ENCODE data around the gene MANBA.
"Not testable (repeated sequence)": the region's sequence is repeated elsewhere in the genome, so short reads cannot be mapped to it uniquely, and the experiment has no call there.

DNA sequence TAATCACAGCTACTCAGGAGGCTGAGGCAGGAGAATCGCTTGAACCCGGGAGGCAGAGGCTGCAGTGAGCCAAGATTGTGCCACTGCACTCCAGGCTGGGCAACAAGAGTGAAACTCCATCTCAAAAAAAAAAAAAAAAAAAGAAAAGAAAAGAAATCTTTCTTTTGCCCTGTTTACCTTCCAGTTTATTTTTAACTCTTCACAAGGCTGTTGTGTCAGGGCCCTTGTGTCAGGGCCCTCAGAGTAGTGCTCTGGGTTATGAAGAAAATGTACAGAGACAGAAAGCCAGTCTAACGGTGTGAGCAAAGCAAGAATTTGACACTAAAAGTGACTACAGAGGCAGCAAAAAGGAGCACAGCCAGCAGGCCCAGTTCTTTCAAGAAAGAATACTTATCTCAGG is 47.0 kb downstream of the MANBA start:
- TF ChIP-seq POLR2A (IDR thresholded peaks at IDR 0.05); POLR2AphosphoS5 (IDR thresholded peaks at IDR 0.05; ENCODE audit: insufficient read depth in 1 of 2, low read depth in 1 of 2): not testable (repeated sequence)
- TF ChIP-seq, protein P1, sequence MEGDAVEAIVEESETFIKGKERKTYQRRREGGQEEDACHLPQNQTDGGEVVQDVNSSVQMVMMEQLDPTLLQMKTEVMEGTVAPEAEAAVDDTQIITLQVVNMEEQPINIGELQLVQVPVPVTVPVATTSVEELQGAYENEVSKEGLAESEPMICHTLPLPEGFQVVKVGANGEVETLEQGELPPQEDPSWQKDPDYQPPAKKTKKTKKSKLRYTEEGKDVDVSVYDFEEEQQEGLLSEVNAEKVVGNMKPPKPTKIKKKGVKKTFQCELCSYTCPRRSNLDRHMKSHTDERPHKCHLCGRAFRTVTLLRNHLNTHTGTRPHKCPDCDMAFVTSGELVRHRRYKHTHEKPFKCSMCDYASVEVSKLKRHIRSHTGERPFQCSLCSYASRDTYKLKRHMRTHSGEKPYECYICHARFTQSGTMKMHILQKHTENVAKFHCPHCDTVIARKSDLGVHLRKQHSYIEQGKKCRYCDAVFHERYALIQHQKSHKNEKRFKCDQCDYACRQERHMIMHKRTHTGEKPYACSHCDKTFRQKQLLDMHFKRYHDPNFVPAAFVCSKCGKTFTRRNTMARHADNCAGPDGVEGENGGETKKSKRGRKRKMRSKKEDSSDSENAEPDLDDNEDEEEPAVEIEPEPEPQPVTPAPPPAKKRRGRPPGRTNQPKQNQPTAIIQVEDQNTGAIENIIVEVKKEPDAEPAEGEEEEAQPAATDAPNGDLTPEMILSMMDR (IDR thresholded peaks at IDR 0.05): not testable (repeated sequence)
